Mesenchymal stem cell (in vitro differentiated cells and primary cell): Measurements from ENCODE around the gene TMEM179.

Experiments
- DNase-seq: peaks from one replicate; pipeline ENCODE4 v3.0.0-alpha.2; 2013
- H2AFZ ChIP-seq: one replicate; pipeline ENCODE4 v1.6.1; 2013; ENCODE audit warnings: low read depth, mild to moderate bottlenecking, control low read depth, inconsistent platforms, low read length, moderate library complexity
- H2AK5ac ChIP-seq: 2 replicates; pipeline ENCODE4 v1.6.1; 2013; ENCODE audit warnings: low read length, moderate library complexity, mild to moderate bottlenecking, inconsistent platforms; ENCODE audit not compliant: severe bottlenecking
- H2BK120ac ChIP-seq: one replicate; pipeline ENCODE4 v1.6.1; 2013; ENCODE audit warnings: low read depth, mild to moderate bottlenecking, inconsistent platforms, low read length, moderate library complexity
- H2BK12ac ChIP-seq, 2 experiments: one replicate each; pipeline ENCODE4 v1.6.1; 2013; ENCODE audit warnings: inconsistent platforms in 2 of 2, low read length in 2 of 2, mild to moderate bottlenecking in 2 of 2, moderate library complexity in 2 of 2, control low read depth in 1 of 2
- H2BK15ac ChIP-seq: one replicate; pipeline ENCODE4 v1.6.1; 2013; ENCODE audit warnings: mild to moderate bottlenecking, low read depth, inconsistent platforms; ENCODE audit not compliant: poor library complexity, severe bottlenecking
- H2BK5ac ChIP-seq: 2 replicates; pipeline ENCODE4 v1.6.1; 2013; ENCODE audit warnings: low read depth, mild to moderate bottlenecking, low read length, control low read depth, inconsistent platforms; ENCODE audit not compliant: poor library complexity, severe bottlenecking
- H3K14ac ChIP-seq, 2 experiments: one replicate each; pipeline ENCODE4 v1.6.1; 2013; ENCODE audit warnings: inconsistent platforms in 2 of 2, low read length in 2 of 2, control low read depth in 1 of 2, mild to moderate bottlenecking in 1 of 2, moderate library complexity in 1 of 2
- H3K18ac ChIP-seq, 2 experiments: one replicate each; pipeline ENCODE4 v1.6.1; 2013; ENCODE audit warnings: inconsistent platforms in 2 of 2, low read length in 2 of 2, control low read depth in 1 of 2, low read depth in 1 of 2, mild to moderate bottlenecking in 1 of 2
- H3K23ac ChIP-seq, 2 experiments: one replicate each; pipeline ENCODE4 v1.6.1; 2013; ENCODE audit warnings: inconsistent platforms in 2 of 2, low read length in 2 of 2, mild to moderate bottlenecking in 2 of 2, moderate library complexity in 2 of 2, control low read depth in 1 of 2
- H3K27ac ChIP-seq: 2 replicates; pipeline ENCODE4 v1.5.1; 2013; ENCODE audit warnings: mild to moderate bottlenecking, moderate library complexity, low read length, control low read depth, inconsistent platforms; ENCODE audit not compliant: poor library complexity, severe bottlenecking
- H3K27me3 ChIP-seq, 2 experiments: 2 replicates each; pipeline versions ENCODE4 v1.6.1 to v1.7.0; 2013; ENCODE audit warnings: low read length in 2 of 2, mild to moderate bottlenecking in 2 of 2, moderate library complexity in 2 of 2, control low read depth in 1 of 2, inconsistent platforms in 1 of 2; ENCODE audit not compliant: control insufficient read depth in 1 of 2, insufficient read depth in 1 of 2
- H3K36me3 ChIP-seq, 2 experiments: 2 replicates each; pipeline versions ENCODE4 v1.6.1 to v1.7.0; 2013; ENCODE audit warnings: low read length in 2 of 2, control low read depth in 1 of 2, inconsistent platforms in 1 of 2, low read depth in 1 of 2, mild to moderate bottlenecking in 1 of 2; ENCODE audit not compliant: insufficient read depth in 2 of 2, control insufficient read depth in 1 of 2
- H3K4ac ChIP-seq, 2 experiments: one replicate each; pipeline ENCODE4 v1.6.1; 2013; ENCODE audit warnings: inconsistent platforms in 2 of 2, low read length in 2 of 2, mild to moderate bottlenecking in 2 of 2, moderate library complexity in 2 of 2, control low read depth in 1 of 2, low read depth in 1 of 2
- H3K4me1 ChIP-seq: 2 replicates; pipeline ENCODE4 v1.6.1; 2013; ENCODE audit warnings: low read depth, low read length, control low read depth; ENCODE audit not compliant: control insufficient read depth, insufficient read depth
- H3K4me2 ChIP-seq: 2 replicates; pipeline ENCODE4 v1.6.1; 2013; ENCODE audit warnings: low read length, mild to moderate bottlenecking, inconsistent platforms; ENCODE audit not compliant: poor library complexity, severe bottlenecking
- H3K4me3 ChIP-seq, 2 experiments: 2 replicates each; pipeline versions ENCODE4 v1.5.1 to v1.7.0; 2013; ENCODE audit warnings: low read length in 2 of 2, mild to moderate bottlenecking in 2 of 2, control low read depth in 1 of 2, low read depth in 1 of 2; ENCODE audit not compliant: insufficient read depth in 1 of 2
- H3K79me1 ChIP-seq: replicated peaks from 2 replicates; pipeline ENCODE4 v1.6.1; 2013; ENCODE audit warnings: mild to moderate bottlenecking, control low read depth, low read length, inconsistent platforms; ENCODE audit not compliant: poor library complexity, severe bottlenecking
- H3K9ac ChIP-seq: 2 replicates; pipeline ENCODE4 v1.7.0; 2013; ENCODE audit warnings: mild to moderate bottlenecking, low read length, moderate library complexity
- H3K9me3 ChIP-seq: 2 replicates; pipeline ENCODE4 v1.7.0; 2013; ENCODE audit warnings: mild to moderate bottlenecking, low read length; ENCODE audit not compliant: control insufficient read depth
- H4K8ac ChIP-seq: one replicate; pipeline ENCODE4 v1.6.1; 2013; ENCODE audit warnings: inconsistent platforms, mild to moderate bottlenecking, low read length, moderate library complexity
- H4K91ac ChIP-seq: one replicate; pipeline ENCODE4 v1.6.1; 2013; ENCODE audit warnings: mild to moderate bottlenecking, low read length, inconsistent platforms
- WGBS: methylation state at CpG from one replicate; pipeline ENCODE4 v1.1.7; 2013; ENCODE audit warnings: mixed read lengths; 5-methylcytosine and 5-hydroxymethylcytosine counted together

Gene TMEM179

GRCh38 chr14:104593241-104593701 is 11.3 kb downstream of the TMEM179 start:
- no peak overlapping the region for H4K8ac ChIP-seq
- WGBS: 74% methylated on average over 18 of the region's 18 CpGs

GRCh38 chr14:104592785-104593184 is 11.8 kb downstream of the TMEM179 start:
- Histone ChIP-seq H3K36me3 (no peaks in the 10 kb centered on the region), H3K14ac (no peak overlapping the region), H3K23ac (no peak overlapping the region), H3K9me3 (no peaks in the 10 kb centered on the region), H3K79me1 (no peaks in the 10 kb centered on the region), H2BK15ac (no peak overlapping the region), H2AK5ac (no peak overlapping the region), H3K4me3 (no peak overlapping the region), H2BK12ac (no peak overlapping the region), H2BK5ac (no peak overlapping the region), H4K8ac (no peak overlapping the region), H3K4me1 (peaks cover 2% of the 10 kb centered on the region), H2AFZ (no peak overlapping the region), H3K4me2 (no peak overlapping the region), H3K27me3 (peaks cover 4 to 21% of the 10 kb centered on the region in 2 experiments), H3K9ac (no peak overlapping the region), H3K18ac (no peak overlapping the region), H3K4ac (no peak overlapping the region), H4K91ac (no peak overlapping the region), H3K27ac (no peak overlapping the region), H2BK120ac (no peak overlapping the region)
- no peak for DNase-seq
- 65% methylated on average over 8 of the region's 8 CpGs for WGBS

More at GRCh38 chr14:104593241-104593701, 11.3 kb downstream of the TMEM179 start:
- H3K27ac ChIP-seq: no peak overlapping the region
- H3K23ac ChIP-seq: no peak overlapping the region
- no peaks in the 10 kb centered on the region for H3K36me3 ChIP-seq
- no peak overlapping the region for H4K91ac ChIP-seq
- H3K4ac ChIP-seq: no peak overlapping the region
- H3K27me3 ChIP-seq: peaks cover 4 to 24% of the 10 kb centered on the region in 2 experiments
- no peak overlapping the region for H2BK120ac ChIP-seq
- H3K9ac ChIP-seq: no peak overlapping the region
- no peak for DNase-seq
- H3K4me3 ChIP-seq: no peak overlapping the region
- H2BK15ac ChIP-seq: no peak overlapping the region
- H3K18ac ChIP-seq: no peak overlapping the region
- no peak overlapping the region for H2AK5ac ChIP-seq
- H3K4me1 ChIP-seq: peaks cover 2% of the 10 kb centered on the region
- H3K14ac ChIP-seq: no peak overlapping the region
- H3K4me2 ChIP-seq: no peak overlapping the region
- no peak overlapping the region for H2BK12ac ChIP-seq
- no peak overlapping the region for H2AFZ ChIP-seq
- no peaks in the 10 kb centered on the region for H3K9me3 ChIP-seq
- H3K79me1 ChIP-seq: no peaks in the 10 kb centered on the region
- no peak overlapping the region for H2BK5ac ChIP-seq

- no peak for DNase-seq
Observed at GRCh38 chr14:104592292-104592672, 12.3 kb downstream of the TMEM179 start.

GRCh38 chr14:104591506-104592291 is 12.9 kb downstream of the TMEM179 start:
- H4K91ac ChIP-seq: no peak overlapping the region
- no peak overlapping the region for H3K4me3 ChIP-seq
- H2AK5ac ChIP-seq: no peak overlapping the region
- no peaks in the 10 kb centered on the region for H3K36me3 ChIP-seq
- no peak overlapping the region for H3K14ac ChIP-seq
- no peak overlapping the region for H4K8ac ChIP-seq
- H3K27me3 ChIP-seq: peaks cover 4 to 24% of the 10 kb centered on the region in 2 experiments
- no peak for DNase-seq
- 80% methylated on average over 26 of the region's 26 CpGs for WGBS
- no peak overlapping the region for H2BK15ac ChIP-seq
- H3K4me2 ChIP-seq: no peak overlapping the region
- peaks cover 2% of the 10 kb centered on the region for H3K4me1 ChIP-seq
- no peak overlapping the region for H2BK5ac ChIP-seq
- H2BK12ac ChIP-seq: no peak overlapping the region
- H3K18ac ChIP-seq: no peak overlapping the region
- no peak overlapping the region for H3K4ac ChIP-seq
- H3K27ac ChIP-seq: no peak overlapping the region
- no peak overlapping the region for H2BK120ac ChIP-seq
- no peak overlapping the region for H3K23ac ChIP-seq
- H3K9me3 ChIP-seq: no peaks in the 10 kb centered on the region
- no peak overlapping the region for H3K9ac ChIP-seq
- no peak overlapping the region for H2AFZ ChIP-seq
- no peaks in the 10 kb centered on the region for H3K79me1 ChIP-seq

More at GRCh38 chr14:104592292-104592672, 12.3 kb downstream of the TMEM179 start:
- H3K14ac ChIP-seq: no peak overlapping the region
- H3K4me1 ChIP-seq: peaks cover 2% of the 10 kb centered on the region
- H3K36me3 ChIP-seq: no peaks in the 10 kb centered on the region
- H2BK5ac ChIP-seq: no peak overlapping the region
- H4K91ac ChIP-seq: no peak overlapping the region
- peaks cover 4 to 24% of the 10 kb centered on the region in 2 experiments for H3K27me3 ChIP-seq
- H2BK12ac ChIP-seq: no peak overlapping the region
- H2AFZ ChIP-seq: no peak overlapping the region
- no peak overlapping the region for H4K8ac ChIP-seq
- H3K9me3 ChIP-seq: no peaks in the 10 kb centered on the region
- H3K4ac ChIP-seq: no peak overlapping the region
- H2AK5ac ChIP-seq: no peak overlapping the region
- H3K23ac ChIP-seq: no peak overlapping the region
- no peaks in the 10 kb centered on the region for H3K79me1 ChIP-seq
- no peak overlapping the region for H3K4me3 ChIP-seq
- H3K18ac ChIP-seq: no peak overlapping the region
- no peak overlapping the region for H3K27ac ChIP-seq
- 83% methylated on average over 3 of the region's 3 CpGs for WGBS
- no peak overlapping the region for H3K9ac ChIP-seq
- no peak overlapping the region for H3K4me2 ChIP-seq
- H2BK15ac ChIP-seq: no peak overlapping the region
- no peak overlapping the region for H2BK120ac ChIP-seq
